ENCODE results near the gene TEX12.

Gene TEX12

DNA sequence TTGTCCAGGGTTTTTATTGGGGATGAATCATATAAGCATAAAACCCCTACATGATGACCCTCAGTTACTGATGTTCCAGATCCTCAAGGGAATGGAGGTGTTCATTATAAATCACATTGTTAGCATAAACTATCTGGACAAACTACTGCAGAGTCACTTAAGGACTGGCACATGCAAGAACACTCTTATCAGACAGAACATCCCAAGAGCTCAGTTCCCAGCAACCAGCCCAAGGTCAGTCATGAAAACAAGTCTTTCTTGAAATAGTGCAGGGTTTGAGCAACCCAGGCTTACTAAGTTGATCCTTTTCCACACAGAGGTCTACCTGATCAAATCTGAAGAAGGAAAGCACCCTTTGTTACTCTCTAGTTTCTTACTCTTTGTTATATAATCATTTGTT, 45.5 kb downstream of the TEX12 start:
- TF ChIP-seq, protein P1, sequence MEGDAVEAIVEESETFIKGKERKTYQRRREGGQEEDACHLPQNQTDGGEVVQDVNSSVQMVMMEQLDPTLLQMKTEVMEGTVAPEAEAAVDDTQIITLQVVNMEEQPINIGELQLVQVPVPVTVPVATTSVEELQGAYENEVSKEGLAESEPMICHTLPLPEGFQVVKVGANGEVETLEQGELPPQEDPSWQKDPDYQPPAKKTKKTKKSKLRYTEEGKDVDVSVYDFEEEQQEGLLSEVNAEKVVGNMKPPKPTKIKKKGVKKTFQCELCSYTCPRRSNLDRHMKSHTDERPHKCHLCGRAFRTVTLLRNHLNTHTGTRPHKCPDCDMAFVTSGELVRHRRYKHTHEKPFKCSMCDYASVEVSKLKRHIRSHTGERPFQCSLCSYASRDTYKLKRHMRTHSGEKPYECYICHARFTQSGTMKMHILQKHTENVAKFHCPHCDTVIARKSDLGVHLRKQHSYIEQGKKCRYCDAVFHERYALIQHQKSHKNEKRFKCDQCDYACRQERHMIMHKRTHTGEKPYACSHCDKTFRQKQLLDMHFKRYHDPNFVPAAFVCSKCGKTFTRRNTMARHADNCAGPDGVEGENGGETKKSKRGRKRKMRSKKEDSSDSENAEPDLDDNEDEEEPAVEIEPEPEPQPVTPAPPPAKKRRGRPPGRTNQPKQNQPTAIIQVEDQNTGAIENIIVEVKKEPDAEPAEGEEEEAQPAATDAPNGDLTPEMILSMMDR (conservative IDR thresholded peaks at IDR 0.05; ENCODE audit: low read depth, low read length), result no peak
- no peak for DNase-seq (ENCODE audit: low read depth)
- H3K4me3 ChIP-seq (ENCODE audit: low read length), result no peak overlapping the region

DNA sequence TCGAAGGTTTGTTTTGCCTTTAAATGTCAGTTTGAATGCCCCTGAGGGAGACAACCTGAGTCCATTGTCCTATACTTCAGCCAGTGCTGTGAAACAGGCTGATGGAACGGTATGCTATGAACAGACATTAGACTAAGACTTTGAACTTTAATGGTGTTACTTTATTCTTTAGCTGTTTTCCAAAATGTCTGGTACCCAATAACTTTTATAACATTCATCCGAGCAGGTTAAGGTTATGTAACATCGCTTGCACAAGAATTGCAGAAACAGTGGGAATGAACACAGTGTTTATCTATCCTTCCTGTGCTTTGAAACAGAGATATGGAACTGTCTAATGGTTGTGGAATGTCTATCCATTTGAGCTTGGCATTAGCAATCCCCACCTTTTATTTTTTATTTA, 46.6 kb downstream of the TEX12 start:
- H3K4me3 ChIP-seq (ENCODE audit: low read length), result no peak overlapping the region
- no peak for DNase-seq (ENCODE audit: low read depth)
- TF ChIP-seq, protein P1 (conservative IDR thresholded peaks at IDR 0.05; ENCODE audit: low read depth, low read length), result no peak

DNA sequence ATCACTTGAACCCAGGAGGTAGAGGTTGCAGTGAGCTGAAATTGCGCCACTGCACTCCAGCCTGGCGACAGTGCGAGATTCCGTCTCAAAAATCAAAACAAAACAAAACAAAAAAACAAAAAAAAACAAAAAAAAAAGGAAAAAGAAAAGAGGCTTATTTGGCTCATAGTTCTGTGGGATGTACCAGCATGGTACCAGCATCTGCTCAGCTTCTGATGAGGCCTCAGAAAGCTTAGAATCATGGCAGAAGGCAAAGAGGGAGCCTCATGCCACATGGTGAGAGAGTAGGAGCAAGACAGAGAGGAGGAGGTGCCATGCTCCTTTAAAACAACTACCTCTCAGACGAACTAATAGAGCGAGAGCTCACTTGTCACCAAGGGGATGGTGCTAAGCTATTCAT, 48.4 kb downstream of the TEX12 start:
- TF ChIP-seq, protein P1 (conservative IDR thresholded peaks at IDR 0.05; ENCODE audit: low read depth, low read length), result no peak
- no peak for DNase-seq (ENCODE audit: low read depth)
- H3K4me3 ChIP-seq (ENCODE audit: low read length), result no peak overlapping the region

DNA sequence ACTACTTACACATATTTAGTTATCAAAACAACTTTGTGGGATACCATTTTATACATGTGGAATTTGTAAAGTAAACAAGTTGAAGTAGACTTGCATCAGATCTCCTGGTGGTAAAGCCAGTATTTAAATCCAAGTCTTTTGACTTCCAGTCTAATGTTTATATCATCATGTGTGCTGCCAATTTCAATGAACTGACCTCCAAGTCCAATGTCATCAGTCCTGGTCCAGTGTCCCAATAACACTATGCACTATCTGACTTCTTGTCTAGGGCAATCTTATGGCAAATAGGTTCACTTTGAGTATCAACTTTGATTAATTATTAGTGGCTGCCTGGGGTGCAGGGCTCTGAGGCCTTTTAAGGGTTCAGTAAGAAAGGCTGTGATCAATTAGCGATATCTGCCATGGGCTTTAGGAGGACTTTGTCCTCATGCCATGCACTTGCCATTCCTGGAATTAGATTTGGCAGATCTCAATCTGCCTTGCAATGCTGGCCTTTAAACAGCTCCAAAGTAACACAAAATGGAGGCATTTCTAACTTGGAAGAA, 49.5 kb downstream of the TEX12 start:
- DNase-seq (ENCODE audit: low read depth), result no peak
- H3K4me3 ChIP-seq (ENCODE audit: low read length), result no peak overlapping the region
- TF ChIP-seq, protein P1 (conservative IDR thresholded peaks at IDR 0.05; ENCODE audit: low read depth, low read length), result no peak

DNA sequence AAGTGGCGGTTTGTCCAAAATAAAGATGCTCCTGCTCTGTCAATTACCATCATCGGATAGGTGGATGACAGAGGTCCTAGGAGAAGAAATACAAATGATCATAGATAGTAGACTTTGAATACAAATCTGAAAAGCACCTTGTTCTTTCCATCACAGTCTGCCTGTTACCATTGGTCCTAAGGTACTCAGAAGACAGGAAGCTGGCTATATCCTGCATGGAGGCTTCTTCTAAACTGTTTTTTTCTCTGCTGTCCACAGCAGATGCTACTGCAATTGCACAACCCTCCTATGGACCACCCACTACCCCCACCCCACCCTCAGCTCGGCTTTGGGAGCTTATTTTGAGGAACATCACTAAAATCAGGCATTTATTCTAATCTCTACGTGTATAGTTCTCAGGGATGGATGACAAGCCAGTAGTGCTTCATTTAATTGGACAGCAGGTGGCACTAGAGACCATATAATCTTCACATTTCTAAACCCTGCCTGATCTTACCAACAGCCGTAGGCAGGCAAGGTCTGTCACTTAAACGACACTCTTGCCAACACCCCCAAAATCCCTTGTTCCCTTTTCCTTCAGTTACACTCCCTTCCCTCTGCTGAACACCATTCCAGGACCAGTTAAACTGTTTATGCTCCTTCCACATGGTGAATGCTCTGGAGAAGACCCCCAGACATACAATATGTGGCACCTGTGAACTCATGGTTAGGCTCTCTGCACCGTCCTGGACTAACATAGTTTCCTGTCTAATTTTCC, 52.5 kb downstream of the TEX12 start:
- no peak overlapping the region for H3K4me3 ChIP-seq (ENCODE audit: low read length)
- peak; percentile 22 for DNase-seq (ENCODE audit: low read depth)

DNA sequence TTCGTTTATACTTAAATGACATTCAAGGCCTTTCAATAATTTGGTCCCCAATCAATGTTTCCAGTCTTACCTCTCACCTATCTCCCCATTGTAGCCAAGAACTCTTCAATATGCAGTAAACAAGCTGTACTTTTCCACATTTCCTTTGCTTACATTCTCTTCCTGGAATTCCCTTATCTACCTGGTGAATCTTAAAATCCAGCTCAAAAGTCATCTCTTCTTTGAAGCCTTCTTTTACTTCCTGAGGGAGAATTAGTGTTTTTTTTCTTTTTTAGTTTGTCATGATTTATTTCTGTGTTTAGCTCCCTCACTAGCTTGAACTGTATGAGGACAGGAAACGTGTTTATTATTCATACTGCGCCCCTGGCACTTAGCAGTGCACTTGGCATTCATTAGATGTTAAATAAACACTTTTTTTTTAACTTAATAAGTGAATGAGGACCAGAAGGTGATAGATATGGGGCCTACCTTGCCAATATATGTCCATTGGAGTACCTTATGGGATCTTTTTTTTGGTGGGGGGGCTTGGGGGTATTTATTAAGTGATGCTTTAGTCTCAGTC, 54.2 kb downstream of the TEX12 start:
- DNase-seq (ENCODE audit: low read depth), result no peak

More for the DNA sequence above, 52.5 kb downstream of the TEX12 start:
- TF ChIP-seq, protein P1 (conservative IDR thresholded peaks at IDR 0.05; ENCODE audit: low read depth, low read length), result peak; percentile 66

More for the DNA sequence above, 54.2 kb downstream of the TEX12 start:
- no peak overlapping the region for H3K4me3 ChIP-seq (ENCODE audit: low read length)
- TF ChIP-seq, protein P1 (conservative IDR thresholded peaks at IDR 0.05; ENCODE audit: low read depth, low read length), result no peak
